CD14-positive monocyte (primary cell): Measurements from ENCODE around the gene IGF2R. TPM values are rescaled to one million over a fixed set of nuclear protein-coding genes. Genes with fewer than 3 reads are reported as not detected.

ENCODE experiments used
- DNase-seq, 3 donors: peaks; one replicate each; pipeline ENCODE4 v3.0.0-alpha.2; 2011 to 2022
- H2AFZ ChIP-seq: 2 replicates; pipeline ENCODE4 v1.6.0; 2012; ENCODE audit warnings: mild to moderate bottlenecking, low read depth, low read length, inconsistent platforms; ENCODE audit not compliant: insufficient read depth, poor library complexity, severe bottlenecking
- H3K27ac ChIP-seq, 2 donors: 1 replicate in 1 of 2; 2 replicates in 1 of 2; pipeline ENCODE4 v1.5.1; 2012 to 2013; ENCODE audit warnings: low read length in 2 of 2, control low read depth in 1 of 2, inconsistent platforms in 1 of 2, low read depth in 1 of 2, mild to moderate bottlenecking in 1 of 2
- H3K27me3 ChIP-seq, 2 donors: one replicate each; pipeline versions ENCODE4 v1.6.0 to v1.6.1; 2011 to 2013; ENCODE audit warnings: low read length in 2 of 2; ENCODE audit not compliant: control insufficient read depth in 2 of 2, insufficient read depth in 2 of 2
- H3K36me3 ChIP-seq, 2 donors: replicated peaks in 1 of 2; 1 replicate in 1 of 2; 2 replicates in 1 of 2; pipeline versions ENCODE4 v1.5.1 to v1.6.1; 2012 to 2013; ENCODE audit warnings: low read length in 2 of 2, control low read depth in 1 of 2, inconsistent platforms in 1 of 2, mild to moderate bottlenecking in 1 of 2; ENCODE audit not compliant: insufficient read depth in 2 of 2, control insufficient read depth in 1 of 2
- H3K4me1 ChIP-seq, 2 donors: 1 replicate in 1 of 2; 2 replicates in 1 of 2; pipeline versions ENCODE4 v1.5.1 to v1.6.1; 2012 to 2013; ENCODE audit warnings: low read length in 2 of 2, control low read depth in 1 of 2, inconsistent platforms in 1 of 2, mild to moderate bottlenecking in 1 of 2, moderate library complexity in 1 of 2; ENCODE audit not compliant: insufficient read depth in 2 of 2, control insufficient read depth in 1 of 2
- H3K4me2 ChIP-seq: replicated peaks from 2 replicates; pipeline ENCODE3; 2012; ENCODE audit warnings: low read length, moderate library complexity, mild to moderate bottlenecking; ENCODE audit not compliant: poor library complexity, severe bottlenecking; ENCODE audit errors: extremely low read depth
- H3K4me3 ChIP-seq, 3 experiments: fragments of 200-600 bp in 1 of 3; sonication (generic) in 1 of 3; replicated peaks in 1 of 3; 1 replicate in 2 of 3; 2 replicates in 1 of 3; pipeline ENCODE4 v1.5.1; 2011 to 2013; ENCODE audit warnings: low read length in 3 of 3, mild to moderate bottlenecking in 3 of 3, control low read depth in 2 of 3, low read depth in 2 of 3, inconsistent platforms in 1 of 3, moderate library complexity in 1 of 3
- H3K79me2 ChIP-seq: 2 replicates; pipeline ENCODE4 v1.6.0; 2012; ENCODE audit warnings: mild to moderate bottlenecking, control low read depth, inconsistent platforms, low read length, moderate library complexity; ENCODE audit not compliant: insufficient read depth
- H3K9ac ChIP-seq: 2 replicates; pipeline ENCODE4 v1.6.0; 2017; ENCODE audit warnings: low read length, mild to moderate bottlenecking; ENCODE audit not compliant: insufficient read depth, poor library complexity, severe bottlenecking
- H3K9me3 ChIP-seq, 2 donors: replicated peaks in 1 of 2; 1 replicate in 1 of 2; 2 replicates in 1 of 2; pipeline versions ENCODE4 v1.5.1 to v1.6.1; 2012 to 2013; ENCODE audit warnings: low read length in 2 of 2, control low read depth in 1 of 2; ENCODE audit not compliant: control insufficient read depth in 1 of 2, insufficient read depth in 1 of 2
- H4K20me1 ChIP-seq: 2 replicates; pipeline ENCODE4 v1.6.0; 2012; ENCODE audit warnings: mild to moderate bottlenecking, low read length, control low read depth, moderate library complexity; ENCODE audit not compliant: insufficient read depth
- H3K27ac Mint-ChIP-seq, 7 donors: one replicate each; pipeline ENCODE4 v1.8.0; 2020; ENCODE audit warnings: mild to moderate bottlenecking in 7 of 7, mixed read lengths in 7 of 7, moderate library complexity in 6 of 7, inconsistent platforms in 2 of 7
- H3K27me3 Mint-ChIP-seq, 3 donors: one replicate each; pipeline ENCODE4 v1.8.0; 2021 to 2022; ENCODE audit warnings: low read depth in 3 of 3, mild to moderate bottlenecking in 3 of 3, mixed read lengths in 3 of 3, moderate library complexity in 3 of 3, inconsistent platforms in 1 of 3
- H3K36me3 Mint-ChIP-seq, 2 donors: one replicate each; pipeline ENCODE4 v1.8.0; 2020; ENCODE audit warnings: mixed read lengths in 2 of 2, inconsistent platforms in 1 of 2, mild to moderate bottlenecking in 1 of 2
- H3K4me1 Mint-ChIP-seq: one replicate; pipeline ENCODE4 v1.8.0; 2020; ENCODE audit warnings: mild to moderate bottlenecking, mixed read lengths
- H3K4me3 Mint-ChIP-seq, 2 donors: one replicate each; pipeline ENCODE4 v1.8.0; 2020; ENCODE audit warnings: mild to moderate bottlenecking in 2 of 2, mixed read lengths in 2 of 2, moderate library complexity in 1 of 2
- H3K9me3 Mint-ChIP-seq, 7 donors: one replicate each; pipeline ENCODE4 v1.8.0; 2020 to 2022; ENCODE audit warnings: mixed read lengths in 7 of 7, mild to moderate bottlenecking in 6 of 7, moderate library complexity in 6 of 7, inconsistent platforms in 2 of 7
- WGBS: methylation state at CpG from one replicate; pipeline ENCODE4 v1.1.5; 2013; ENCODE audit warnings: missing lambda C conversion rate; ENCODE audit not compliant: insufficient coverage; 5-methylcytosine and 5-hydroxymethylcytosine counted together
- intact Hi-C, 2 donors: fragments of 100-400 bp; cut with micrococcal nuclease; formaldehyde crosslinking; loops; one replicate each; pipeline versions ENCODE4 v1.15.0 to v1.15.1; 2023
- polyA plus RNA-seq, 3 donors: library from polyadenylated mRNA; depleted of rRNA in 1 of 3; unstranded in 2 of 3; stranded (reverse) in 1 of 3; fragments of 300-500 nt in 2 of 3; fragments of >200 nt in 1 of 3; fragmentation: Illumina TruSeq in 2 of 3; gene quantifications; 1 replicate in 2 of 3; 2 replicates in 1 of 3; pipeline ENCODE4 v1.2.3, GENCODE V29; 2012 to 2021
- TF ChIP-seq, protein P1 (sequence below): fragments of 200-600 bp; IDR thresholded peaks from one replicate; pipeline ENCODE4 v1.8.0; 2022; ENCODE audit warnings: antibody characterized with exemption, mild to moderate bottlenecking

Gene IGF2R
- polyA plus RNA-seq, 3 donors: 6.9 to 44.8 (median 8.2) TPM

DNA sequence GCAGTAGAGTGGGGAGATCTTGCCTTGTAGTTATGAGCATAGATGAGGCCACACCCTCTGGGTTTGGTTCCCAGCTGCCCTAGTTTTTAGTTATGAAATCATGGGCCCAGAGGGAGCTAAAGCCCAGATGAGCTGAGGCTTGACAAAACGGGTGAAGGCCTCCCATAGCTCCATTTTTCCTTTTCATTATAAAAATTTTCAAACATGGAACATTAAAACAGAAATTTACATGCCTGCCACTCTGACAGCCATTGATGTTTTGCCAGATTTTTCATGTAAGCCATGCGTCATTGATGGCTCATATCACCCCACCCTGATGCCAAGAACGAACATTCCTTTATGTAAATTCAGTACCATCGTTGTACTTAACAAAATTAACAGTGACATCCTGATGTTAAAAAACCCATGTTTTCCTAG lies 67.9 kb downstream of the IGF2R start:
- Histone ChIP-seq H3K27ac (no peak overlapping the region), H3K36me3 (peaks cover 77 to 97% of the 10 kb centered on the region in 2 donors), H3K79me2 (no peaks in the 10 kb centered on the region), H3K27me3 (no peaks in the 10 kb centered on the region), H3K4me3 (no peak overlapping the region), H3K9me3 (no peaks in the 10 kb centered on the region), H2AFZ (no peak overlapping the region), H3K4me1 (no peaks in the 10 kb centered on the region), H4K20me1 (peaks cover 100% of the 10 kb centered on the region), H3K4me2 (no peak overlapping the region), H3K9ac (no peak overlapping the region)
- Mint-ChIP-seq H3K4me3 (no peak overlapping the region), H3K27me3 (peaks cover 0 to 5% (median 0%) of the 10 kb centered on the region in 3 donors), H3K27ac (no peak overlapping the region), H3K36me3 (peaks cover 91 to 92% of the 10 kb centered on the region in 2 donors), H3K4me1 (no peaks in the 10 kb centered on the region), H3K9me3 (peaks cover 0 to 2% (median 0%) of the 10 kb centered on the region in 7 donors)
- intact Hi-C loops: no loop called here
- no peak for DNase-seq
- TF ChIP-seq, protein P1, sequence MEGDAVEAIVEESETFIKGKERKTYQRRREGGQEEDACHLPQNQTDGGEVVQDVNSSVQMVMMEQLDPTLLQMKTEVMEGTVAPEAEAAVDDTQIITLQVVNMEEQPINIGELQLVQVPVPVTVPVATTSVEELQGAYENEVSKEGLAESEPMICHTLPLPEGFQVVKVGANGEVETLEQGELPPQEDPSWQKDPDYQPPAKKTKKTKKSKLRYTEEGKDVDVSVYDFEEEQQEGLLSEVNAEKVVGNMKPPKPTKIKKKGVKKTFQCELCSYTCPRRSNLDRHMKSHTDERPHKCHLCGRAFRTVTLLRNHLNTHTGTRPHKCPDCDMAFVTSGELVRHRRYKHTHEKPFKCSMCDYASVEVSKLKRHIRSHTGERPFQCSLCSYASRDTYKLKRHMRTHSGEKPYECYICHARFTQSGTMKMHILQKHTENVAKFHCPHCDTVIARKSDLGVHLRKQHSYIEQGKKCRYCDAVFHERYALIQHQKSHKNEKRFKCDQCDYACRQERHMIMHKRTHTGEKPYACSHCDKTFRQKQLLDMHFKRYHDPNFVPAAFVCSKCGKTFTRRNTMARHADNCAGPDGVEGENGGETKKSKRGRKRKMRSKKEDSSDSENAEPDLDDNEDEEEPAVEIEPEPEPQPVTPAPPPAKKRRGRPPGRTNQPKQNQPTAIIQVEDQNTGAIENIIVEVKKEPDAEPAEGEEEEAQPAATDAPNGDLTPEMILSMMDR: no peak
- WGBS: 86% methylated on average over 2 of the region's 4 CpGs

DNA sequence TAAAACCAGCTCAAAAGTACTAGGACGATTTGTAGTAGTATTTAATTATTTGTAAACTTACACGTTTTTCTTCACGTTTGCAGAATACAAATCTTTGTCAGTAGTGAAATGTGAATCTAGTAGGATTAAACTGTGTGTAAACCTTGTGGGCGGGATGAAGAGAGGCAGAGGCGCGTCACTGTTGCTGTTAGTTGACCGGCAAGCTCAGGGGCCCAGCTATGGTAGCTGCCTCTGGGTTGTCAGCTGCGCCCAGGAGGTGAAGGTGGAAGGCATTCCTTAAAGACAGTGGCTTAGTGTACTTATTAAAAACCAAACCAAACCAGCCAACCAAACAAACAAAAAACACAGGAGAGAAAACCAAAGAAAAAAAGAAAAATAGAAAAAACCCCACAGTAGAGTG lies 69.6 kb downstream of the IGF2R start:
- intact Hi-C loops: no loop called here
- H3K4me1 ChIP-seq: no peaks in the 10 kb centered on the region
- H3K79me2 ChIP-seq: no peaks in the 10 kb centered on the region
- H3K36me3 ChIP-seq: peaks cover 78 to 97% of the 10 kb centered on the region in 2 donors
- Mint-ChIP-seq H3K4me1 (no peaks in the 10 kb centered on the region), H3K36me3 (peaks cover 91 to 92% of the 10 kb centered on the region in 2 donors), H3K4me3 (no peak overlapping the region), H3K9me3 (peaks cover 0 to 1% (median 0%) of the 10 kb centered on the region in 7 donors), H3K27ac (no peak overlapping the region), H3K27me3 (peaks cover 0 to 2% (median 2%) of the 10 kb centered on the region in 3 donors)
- H3K9me3 ChIP-seq: no peaks in the 10 kb centered on the region
- TF ChIP-seq, protein P1: no peak
- H3K4me2 ChIP-seq: no peak overlapping the region
- DNase-seq: no peak
- H3K27ac ChIP-seq: no peak overlapping the region
- 89% methylated on average over 4 of the region's 8 CpGs for WGBS
- peaks cover 100% of the 10 kb centered on the region for H4K20me1 ChIP-seq
- no peak overlapping the region for H3K9ac ChIP-seq
- H2AFZ ChIP-seq: no peak overlapping the region
- no peaks in the 10 kb centered on the region for H3K27me3 ChIP-seq
- H3K4me3 ChIP-seq: no peak overlapping the region
